Liver (tissue), 3 donors: ENCODE data around the gene CHRNA4.

ENCODE experiments used
- ATF3 ChIP-seq: IDR thresholded peaks from 2 replicates; pipeline ENCODE4 v1.6.1; 2016; ENCODE audit warnings: antibody characterized with exemption
- EGR1 ChIP-seq, 2 donors: IDR thresholded peaks; 2 replicates each; pipeline ENCODE4 v1.6.1; 2016 to 2018; ENCODE audit warnings: antibody characterized with exemption in 2 of 2, low read depth in 2 of 2
- FOXA2 ChIP-seq: IDR thresholded peaks from 2 replicates; pipeline ENCODE4 v1.6.1; 2016; ENCODE audit warnings: antibody characterized with exemption
- HNF4A ChIP-seq, 2 donors: conservative IDR thresholded peaks; 2 replicates each; pipeline ENCODE4 v1.6.1; 2016; ENCODE audit warnings: antibody characterized with exemption in 2 of 2, mild to moderate bottlenecking in 2 of 2
- JUND ChIP-seq, 2 donors: IDR thresholded peaks; 2 replicates each; pipeline ENCODE4 v1.6.1; 2016; ENCODE audit warnings: antibody characterized with exemption in 2 of 2
- RAD21 ChIP-seq, 2 donors: IDR thresholded peaks; 2 replicates each; pipeline ENCODE4 v1.6.1; 2016; ENCODE audit warnings: antibody characterized with exemption in 2 of 2, mild to moderate bottlenecking in 2 of 2
- SP1 ChIP-seq: IDR thresholded peaks from 2 replicates; pipeline ENCODE4 v1.6.1; 2018; ENCODE audit warnings: antibody characterized with exemption, mild to moderate bottlenecking
- ZBTB33 ChIP-seq: IDR thresholded peaks from 2 replicates; pipeline ENCODE4 v1.6.1; 2016; ENCODE audit warnings: antibody characterized with exemption
- TF ChIP-seq, protein P1 (sequence below): fragments of 150-350 bp; IDR thresholded peaks from 2 replicates; pipeline ENCODE4 v1.5.1; 2017; ENCODE audit warnings: improper control_type of control experiment, low read depth, low read length; ENCODE audit not compliant: missing input control
- donor health status: healthy.
- donor health status: healthy.

DNA sequence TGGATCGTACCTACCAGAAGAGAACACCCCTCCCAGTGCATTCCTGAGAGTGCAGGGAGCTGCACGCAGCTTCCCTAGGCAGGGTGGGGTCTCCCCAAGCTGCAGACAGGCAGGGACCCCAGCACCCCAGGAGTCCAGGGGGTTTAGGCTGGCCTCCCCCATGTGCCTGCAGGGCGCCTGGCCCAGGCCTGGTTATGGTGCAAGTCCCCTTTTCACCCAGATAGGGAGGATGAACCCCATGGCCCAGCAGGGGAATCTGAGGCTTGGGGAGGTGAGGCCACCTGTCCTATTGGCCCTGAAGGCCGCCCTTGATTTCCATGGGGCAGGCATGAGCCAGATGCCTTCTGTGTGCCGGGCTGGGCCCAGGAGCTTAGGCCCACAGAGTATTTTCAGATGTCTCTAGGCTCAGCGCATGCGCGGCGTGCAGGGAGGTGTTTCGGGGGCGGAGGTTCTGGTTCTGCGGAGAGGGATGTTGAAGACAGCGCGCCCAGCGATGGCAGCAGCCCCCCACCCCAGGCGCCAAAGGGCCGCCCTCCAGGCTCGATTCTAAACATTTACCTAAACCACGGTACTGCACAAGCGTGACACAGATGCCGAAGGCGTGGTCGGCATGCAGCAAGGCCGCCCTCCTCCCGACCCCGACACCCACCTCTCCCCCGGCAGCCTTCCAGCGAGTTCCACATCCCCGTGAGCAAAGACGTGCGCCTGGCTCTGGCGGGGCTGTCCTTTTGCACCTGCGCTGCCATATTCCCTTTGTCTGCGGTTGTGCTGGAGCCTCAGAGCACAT is 38.8 kb downstream of the CHRNA4 start:
- TF ChIP-seq JUND (IDR thresholded peaks at IDR 0.05) (no peak), ZBTB33 (no peak), ATF3 (no peak), HNF4A (conservative IDR thresholded peaks at IDR 0.05) (no peak), EGR1 (IDR thresholded peaks at IDR 0.05; ENCODE audit: low read depth in 2 of 2) (no peak), SP1 (no peak), RAD21 (IDR thresholded peaks at IDR 0.05) (no peak), FOXA2 (no peak)
- TF ChIP-seq, protein P1, sequence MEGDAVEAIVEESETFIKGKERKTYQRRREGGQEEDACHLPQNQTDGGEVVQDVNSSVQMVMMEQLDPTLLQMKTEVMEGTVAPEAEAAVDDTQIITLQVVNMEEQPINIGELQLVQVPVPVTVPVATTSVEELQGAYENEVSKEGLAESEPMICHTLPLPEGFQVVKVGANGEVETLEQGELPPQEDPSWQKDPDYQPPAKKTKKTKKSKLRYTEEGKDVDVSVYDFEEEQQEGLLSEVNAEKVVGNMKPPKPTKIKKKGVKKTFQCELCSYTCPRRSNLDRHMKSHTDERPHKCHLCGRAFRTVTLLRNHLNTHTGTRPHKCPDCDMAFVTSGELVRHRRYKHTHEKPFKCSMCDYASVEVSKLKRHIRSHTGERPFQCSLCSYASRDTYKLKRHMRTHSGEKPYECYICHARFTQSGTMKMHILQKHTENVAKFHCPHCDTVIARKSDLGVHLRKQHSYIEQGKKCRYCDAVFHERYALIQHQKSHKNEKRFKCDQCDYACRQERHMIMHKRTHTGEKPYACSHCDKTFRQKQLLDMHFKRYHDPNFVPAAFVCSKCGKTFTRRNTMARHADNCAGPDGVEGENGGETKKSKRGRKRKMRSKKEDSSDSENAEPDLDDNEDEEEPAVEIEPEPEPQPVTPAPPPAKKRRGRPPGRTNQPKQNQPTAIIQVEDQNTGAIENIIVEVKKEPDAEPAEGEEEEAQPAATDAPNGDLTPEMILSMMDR = no peak
